Measurements from ENCODE around the gene CHCHD1. TPM values are rescaled to one million over a fixed set of nuclear protein-coding genes. Genes with fewer than 3 reads are reported as not detected.

CHCHD1 gene
- total and polyA plus RNA-seq, 2 experiments from 2014 or later = 40.6 to 187 TPM

- Mint-ChIP-seq H3K9me3 (no peaks in the 10 kb centered on the region), H3K4me3 (peak overlapping the region; percentile 56), H3K27ac (no peak overlapping the region), H3K36me3 (ENCODE audit: low read depth) (peaks cover 11% of the 10 kb centered on the region; the same call in 2 of the 3 replicates), H3K27me3 (ENCODE audit: insufficient read depth, low read depth, poor library complexity) (peaks cover 6% of the 10 kb centered on the region), H3K4me1 (0 out of 3 replicates have a peak, but pooled peaks cover 3% of the 10 kb centered on the region)
- Histone ChIP-seq H2AFZ (no peak overlapping the region), H3K4me2 (peak overlapping the region; percentile 71; the same call in 1 of the 2 replicates), H3K9me2 (ENCODE audit: insufficient read depth) (no peaks in the 10 kb centered on the region), H4K20me1 (replicated peaks; ENCODE audit: insufficient read depth) (no peaks in the 10 kb centered on the region), H3K27ac (ENCODE audit: low read depth) (no peak overlapping the region), H3F3A (replicated peaks; ENCODE audit: low read depth) (peaks cover 14% of the 10 kb centered on the region; the same call in 1 of the 2 replicates), H3K4me3 (peak overlapping the region; percentile 59), H3K36me3 (ENCODE audit: insufficient read depth) (peaks cover 7% of the 10 kb centered on the region; the same call in 1 of the 2 replicates), H3K27me3 (ENCODE audit: insufficient read depth) (no peaks in the 10 kb centered on the region), H3K79me2 (replicated peaks; ENCODE audit: insufficient read depth) (peaks cover 19% of the 10 kb centered on the region), H3K4me1 (ENCODE audit: insufficient read depth) (peaks cover 12% of the 10 kb centered on the region)
- peak; percentile 10 for ATAC-seq
- peak; percentile 51 for DNase-seq (ENCODE audit: low spot score)
- TF ChIP-seq REST (IDR thresholded peaks at IDR 0.05; ENCODE audit: unreplicated experiment) (no peak), POLR2AphosphoS5 (IDR thresholded peaks at IDR 0.05; ENCODE audit: low read depth) (no peak), CTCF (conservative IDR thresholded peaks at IDR 0.05; ENCODE audit: low read depth in 2 of 2) (peak; percentile 17 to 37; a peak in 2 of 4 replicates), ZNF462 (CRISPR knock-in tag; IDR thresholded peaks at IDR 0.05) (no peak), ZNF331 (CRISPR knock-in tag; IDR thresholded peaks at IDR 0.05; ENCODE audit: low read depth) (no peak)
These were observed 49.4 kb upstream of the CHCHD1 start for GRCh38 chr10:73732426-73732825.
